Measurements from ENCODE around the gene IL13RA2.

IL13RA2 gene

GRCh38 chrX:115017455-115017854, at the start of gene IL13RA2:
Gene IL13RA2 (minus strand): TSS chrX:115017616. CDS start chrX:115017269, 347 bp downstream.
- no peak for DNase-seq (ENCODE audit: low read depth)
- TF ChIP-seq POLR2A (IDR thresholded peaks at IDR 0.05; ENCODE audit: extremely low read depth, insufficient read length) = no peak
- no peak for TF ChIP-seq MAX (IDR thresholded peaks at IDR 0.05; ENCODE audit: low read depth, low read length)
- no peak for TF ChIP-seq MYC (IDR thresholded peaks at IDR 0.05; ENCODE audit: low read depth, low read length)
- TF ChIP-seq CTCF (IDR thresholded peaks at IDR 0.05; ENCODE audit: low read depth, low read length) = no peak
- no peak within 1 kb of the TSS for H3K4me3 ChIP-seq (ENCODE audit: low read depth, low read length)

- H3K4me3 ChIP-seq (ENCODE audit: low read depth, low read length) = no peak overlapping the region
- no peak for TF ChIP-seq CTCF (IDR thresholded peaks at IDR 0.05; ENCODE audit: low read depth, low read length)
- no peak for TF ChIP-seq MYC (IDR thresholded peaks at IDR 0.05; ENCODE audit: low read depth, low read length)
- no peak for TF ChIP-seq POLR2A (IDR thresholded peaks at IDR 0.05; ENCODE audit: extremely low read depth, insufficient read length)
- no peak for DNase-seq (ENCODE audit: low read depth)
These were observed 47.9 kb upstream of the IL13RA2 start for GRCh38 chrX:115065304-115065703.

- H3K4me3 ChIP-seq (ENCODE audit: low read depth, low read length) = no peak overlapping the region
- no peak for TF ChIP-seq MAX (IDR thresholded peaks at IDR 0.05; ENCODE audit: low read depth, low read length)
- TF ChIP-seq POLR2A (IDR thresholded peaks at IDR 0.05; ENCODE audit: extremely low read depth, insufficient read length) = no peak
- DNase-seq (ENCODE audit: low read depth) = no peak
These were observed 42.6 kb upstream of the IL13RA2 start for GRCh38 chrX:115060013-115060412.

GRCh38 chrX:115058276-115058675, 40.9 kb upstream of the IL13RA2 start:
- DNase-seq (ENCODE audit: low read depth) = no peak
- no peak overlapping the region for H3K4me3 ChIP-seq (ENCODE audit: low read depth, low read length)
- TF ChIP-seq CTCF (IDR thresholded peaks at IDR 0.05; ENCODE audit: low read depth, low read length) = no peak
- TF ChIP-seq MAX (IDR thresholded peaks at IDR 0.05; ENCODE audit: low read depth, low read length) = no peak
- TF ChIP-seq POLR2A (IDR thresholded peaks at IDR 0.05; ENCODE audit: extremely low read depth, insufficient read length) = no peak
- no peak for TF ChIP-seq MYC (IDR thresholded peaks at IDR 0.05; ENCODE audit: low read depth, low read length)

- H3K4me3 ChIP-seq (ENCODE audit: low read depth, low read length) = no peak overlapping the region
- TF ChIP-seq MYC (IDR thresholded peaks at IDR 0.05; ENCODE audit: low read depth, low read length) (no peak), POLR2A (IDR thresholded peaks at IDR 0.05; ENCODE audit: extremely low read depth, insufficient read length) (no peak), MAX (IDR thresholded peaks at IDR 0.05; ENCODE audit: low read depth, low read length) (no peak), CTCF (IDR thresholded peaks at IDR 0.05; ENCODE audit: low read depth, low read length) (no peak)
- DNase-seq (ENCODE audit: low read depth) = no peak
These were observed 37.5 kb upstream of the IL13RA2 start for GRCh38 chrX:115054876-115055275.

- no peak for DNase-seq (ENCODE audit: low read depth)
- H3K4me3 ChIP-seq (ENCODE audit: low read depth, low read length) = no peak overlapping the region
- no peak for TF ChIP-seq CTCF (IDR thresholded peaks at IDR 0.05; ENCODE audit: low read depth, low read length)
These were observed 35.8 kb upstream of the IL13RA2 start for GRCh38 chrX:115053223-115053622.
